Measurements from ENCODE around the gene TRIM23.

Gene TRIM23

GRCh38 chr5:65563777-65564176, 60.4 kb downstream of the TRIM23 start:
- DNase-seq = no peak

- DNase-seq = peak; percentile 96
These were observed 61.1 kb downstream of the TRIM23 start, which contains the start of the genes CENPK and PPWD1 for GRCh38 chr5:65562731-65563701. Gene CENPK, minus strand, starts transcription at chr5:65563168. Its CDS starts 8,261 bp downstream, at chr5:65554907. Gene PPWD1, plus strand, starts transcription at chr5:65563296. Its CDS starts 15 bp downstream, at chr5:65563311.

DNA sequence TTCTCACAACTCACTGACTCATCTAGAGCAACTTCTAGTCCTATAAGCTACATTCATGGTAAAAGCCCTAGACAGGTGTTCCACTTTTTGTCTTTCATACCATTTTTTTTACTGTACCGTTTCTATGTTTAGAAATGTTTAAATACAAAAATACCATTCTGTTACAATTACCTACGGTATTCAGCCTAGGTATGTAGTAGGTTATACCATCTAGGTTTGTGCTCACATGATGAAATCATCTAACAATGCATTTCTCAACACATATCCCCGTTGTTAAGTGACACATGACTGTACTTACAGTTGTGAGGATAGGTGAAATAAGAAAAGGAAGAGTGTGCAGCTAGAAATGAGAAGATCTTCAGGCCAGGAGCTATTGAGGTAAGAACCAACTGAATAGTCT, 67.4 kb downstream of the TRIM23 start:
- DNase-seq = no peak

DNA sequence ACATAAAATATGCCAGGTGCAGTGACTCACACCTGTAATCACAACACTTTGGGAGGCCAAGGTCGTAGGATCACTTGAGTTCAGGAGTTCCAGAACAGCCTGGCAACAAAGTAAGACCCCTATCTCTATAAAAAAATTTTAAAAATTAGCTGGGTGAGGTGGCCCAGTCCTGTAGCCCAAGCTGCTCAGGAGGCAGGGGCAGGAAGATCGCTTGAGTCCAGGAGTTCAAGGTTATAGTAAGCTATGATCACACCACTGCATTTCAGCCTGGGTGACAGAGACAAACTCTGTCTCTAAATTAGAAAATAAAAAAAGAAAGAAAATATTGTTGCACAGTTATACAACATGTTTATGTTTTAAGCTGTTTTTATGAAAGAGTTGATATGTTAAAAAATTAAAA, 68.0 kb downstream of the TRIM23 start:
- no peak for DNase-seq

GRCh38 chr5:65555287-65555686, 68.8 kb downstream of the TRIM23 start:
- DNase-seq = no peak

GRCh38 chr5:65553941-65554340, 70.2 kb downstream of the TRIM23 start:
- no peak for DNase-seq

GRCh38 chr5:65548281-65548680, 75.9 kb downstream of the TRIM23 start:
- DNase-seq = no peak

- DNase-seq = no peak
These were observed 78.0 kb downstream of the TRIM23 start for GRCh38 chr5:65546141-65546540.

DNA sequence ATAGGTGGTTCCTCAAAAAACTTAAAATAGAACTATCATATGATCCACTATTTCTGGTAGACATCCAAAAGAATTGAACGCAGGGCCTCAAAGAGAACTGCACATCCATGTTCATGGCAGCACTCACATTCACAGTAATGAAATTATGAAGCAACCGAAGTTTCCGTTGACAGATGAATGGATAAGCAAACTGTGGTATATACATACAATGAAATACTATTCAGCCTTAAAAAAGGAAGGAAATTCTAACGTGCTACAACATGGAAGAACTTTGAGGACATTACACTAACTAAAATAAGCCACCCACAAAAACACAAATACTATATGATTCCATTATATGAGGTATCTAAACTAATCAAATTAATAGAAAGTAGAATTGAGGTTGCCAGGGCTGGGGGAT, 79.7 kb downstream of the TRIM23 start:
- no peak for DNase-seq

DNA sequence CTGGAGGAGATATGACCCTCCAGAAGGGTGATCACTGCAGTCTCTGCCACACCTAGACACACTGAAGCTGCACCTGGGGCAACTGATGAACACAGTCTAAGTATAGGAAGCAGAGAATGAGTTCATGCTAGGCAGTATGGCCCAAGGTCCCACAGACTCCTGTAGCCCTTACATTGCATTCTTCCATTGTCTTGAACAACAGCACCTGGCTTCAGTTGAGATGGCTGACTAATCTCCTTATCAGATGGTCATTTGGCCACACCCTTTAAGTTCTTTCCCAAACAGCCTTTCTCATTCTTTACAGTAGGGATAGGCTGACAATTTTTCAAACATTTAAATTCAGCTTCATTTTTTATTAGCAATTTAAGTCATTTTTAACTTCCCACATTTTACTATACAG, 84.3 kb downstream of the TRIM23 start:
- no peak for DNase-seq

Measured in stimulated activated CD4-positive, alpha-beta T cell treated with anti-CD3 and anti-CD28 coated beads, Interleukin-4, amount 100 ng/mL, for 24 hours (primary cell).